Calu3 (cell line): ENCODE data around the gene PREX1. TPM values are rescaled to one million over a fixed set of nuclear protein-coding genes. Genes with fewer than 3 reads are reported as not detected.

Experiments used
- BruUV-seq: library from RNA; stranded (reverse); fragments of 400-500 nt; replicated peaks from 2 replicates; lab custom pipeline; 2021; lab: Mats Ljungman, UMichigan
- CTCF ChIA-PET: fragments of 300-600 bp; sonication (Branson Sonifier 250); formaldehyde crosslinking; loops from one replicate; lab custom pipeline; 2022; ENCODE audit warnings: antibody characterized with exemption; lab: Charles Lee
- DNase-seq: peaks from one replicate; pipeline ENCODE4 v3.0.0; 2022
- H3K27ac Mint-ChIP-seq: one replicate; pipeline ENCODE4 v1.8.0; 2022; ENCODE audit warnings: mixed read lengths; ENCODE audit not compliant: unreplicated experiment
- H3K27me3 Mint-ChIP-seq: one replicate; pipeline ENCODE4 v1.8.0; 2022; ENCODE audit warnings: mixed read lengths; ENCODE audit not compliant: unreplicated experiment
- H3K36me3 Mint-ChIP-seq: one replicate; pipeline ENCODE4 v1.8.0; 2022; ENCODE audit warnings: mild to moderate bottlenecking, moderate library complexity, mixed read lengths; ENCODE audit not compliant: insufficient read depth, unreplicated experiment
- H3K4me1 Mint-ChIP-seq: one replicate; pipeline ENCODE4 v1.8.0; 2022; ENCODE audit warnings: mild to moderate bottlenecking, low read depth, mixed read lengths; ENCODE audit not compliant: unreplicated experiment
- H3K4me3 Mint-ChIP-seq: one replicate; pipeline ENCODE4 v1.8.0; 2022; ENCODE audit warnings: mild to moderate bottlenecking, low read depth, moderate library complexity, mixed read lengths; ENCODE audit not compliant: unreplicated experiment
- H3K9me3 Mint-ChIP-seq: one replicate; pipeline ENCODE4 v1.8.0; 2022; ENCODE audit warnings: low read depth, mixed read lengths; ENCODE audit not compliant: unreplicated experiment
- CTCF ChIP-seq: fragments of 200-600 bp; IDR thresholded peaks from one replicate; pipeline ENCODE4 v1.8.0; 2022; ENCODE audit warnings: antibody characterized with exemption; ENCODE audit not compliant: unreplicated experiment
- intact Hi-C: fragments of 100-400 bp; cut with micrococcal nuclease; formaldehyde crosslinking; loops from one replicate; pipeline ENCODE4 v1.10.0; 2022; ENCODE audit not compliant: unreplicated experiment
- total RNA-seq: library from RNA; stranded (reverse); gene quantifications from 2 replicates; pipeline ENCODE4 v1.2.3, GENCODE V29; 2022

Gene PREX1
- total RNA-seq, 1 experiment from 2014 or later: 0.31 TPM

GRCh38 chr20:48790473-48791003 is 37.3 kb downstream of the PREX1 start:
- intact Hi-C loops: no loop called here
- Mint-ChIP-seq H3K9me3 (no peaks in the 10 kb centered on the region), H3K4me1 (no peaks in the 10 kb centered on the region), H3K27ac (no peak overlapping the region), H3K27me3 (no peaks in the 10 kb centered on the region), H3K36me3 (no peaks in the 10 kb centered on the region), H3K4me3 (no peak overlapping the region)
- CTCF ChIA-PET: interaction anchor here (1.3 kb wide), 1 partner anchor 133 kb away, joined by 6 read pairs; no protein-coding TSS in a partner anchor
- no peak for TF ChIP-seq CTCF
- no peak for DNase-seq
- no TSS peak for BruUV-seq

- no peaks in the 10 kb centered on the region for H3K9me3 Mint-ChIP-seq
- intact Hi-C loops: no loop called here
- no peak overlapping the region for H3K27ac Mint-ChIP-seq
- no peak for DNase-seq
- H3K4me3 Mint-ChIP-seq: no peak overlapping the region
- H3K27me3 Mint-ChIP-seq: no peaks in the 10 kb centered on the region
- BruUV-seq: no TSS peak
- no peaks in the 10 kb centered on the region for H3K36me3 Mint-ChIP-seq
- no peak for TF ChIP-seq CTCF
- CTCF ChIA-PET: no interaction called here
- no peaks in the 10 kb centered on the region for H3K4me1 Mint-ChIP-seq
Observed at GRCh38 chr20:48789781-48790472, 37.9 kb downstream of the PREX1 start.

- Mint-ChIP-seq H3K27me3 (no peaks in the 10 kb centered on the region), H3K4me1 (no peaks in the 10 kb centered on the region), H3K27ac (no peak overlapping the region), H3K9me3 (no peaks in the 10 kb centered on the region), H3K36me3 (no peaks in the 10 kb centered on the region), H3K4me3 (no peak overlapping the region)
- no TSS peak for BruUV-seq
- TF ChIP-seq CTCF: no peak
- CTCF ChIA-PET: no interaction called here
- no peak for DNase-seq
- intact Hi-C loops: no loop called here
Observed at GRCh38 chr20:48789185-48789668, 38.6 kb downstream of the PREX1 start.

- Mint-ChIP-seq H3K27me3 (no peaks in the 10 kb centered on the region), H3K4me1 (no peaks in the 10 kb centered on the region), H3K36me3 (no peaks in the 10 kb centered on the region), H3K9me3 (no peaks in the 10 kb centered on the region), H3K4me3 (no peak overlapping the region), H3K27ac (no peak overlapping the region)
- intact Hi-C loops: no loop called here
- TF ChIP-seq CTCF: no peak
- DNase-seq: no peak
- BruUV-seq: no TSS peak
- CTCF ChIA-PET: interaction anchor here (0.5 to 0.6 kb wide), 2 partner anchors 21 to 24 kb away, joined by 4 to 5 read pairs; no protein-coding TSS in a partner anchor
Observed at GRCh38 chr20:48788486-48789072, 39.2 kb downstream of the PREX1 start.
